GM12864 (cell line): ENCODE results near the gene S100A5.
"Not testable (repeated sequence)": the region's sequence is repeated elsewhere in the genome, so short reads cannot be mapped to it uniquely, and the experiment has no call there.

ENCODE experiments used
- DNase-seq: peaks from one replicate; pipeline ENCODE4 v3.0.0-alpha.2; 2011; ENCODE audit warnings: low read depth
- H3K4me3 ChIP-seq: 2 replicates; pipeline ENCODE4 v1.5.1; 2011; ENCODE audit warnings: mild to moderate bottlenecking, low read depth, low read length, control low read depth
- TF ChIP-seq, protein P1 (sequence below): IDR thresholded peaks from 2 replicates; pipeline ENCODE4 v1.5.1; 2011; ENCODE audit warnings: low read depth, mild to moderate bottlenecking, moderate library complexity, low read length, control low read depth, inconsistent platforms; ENCODE audit errors: missing control alignments

Gene S100A5

DNA sequence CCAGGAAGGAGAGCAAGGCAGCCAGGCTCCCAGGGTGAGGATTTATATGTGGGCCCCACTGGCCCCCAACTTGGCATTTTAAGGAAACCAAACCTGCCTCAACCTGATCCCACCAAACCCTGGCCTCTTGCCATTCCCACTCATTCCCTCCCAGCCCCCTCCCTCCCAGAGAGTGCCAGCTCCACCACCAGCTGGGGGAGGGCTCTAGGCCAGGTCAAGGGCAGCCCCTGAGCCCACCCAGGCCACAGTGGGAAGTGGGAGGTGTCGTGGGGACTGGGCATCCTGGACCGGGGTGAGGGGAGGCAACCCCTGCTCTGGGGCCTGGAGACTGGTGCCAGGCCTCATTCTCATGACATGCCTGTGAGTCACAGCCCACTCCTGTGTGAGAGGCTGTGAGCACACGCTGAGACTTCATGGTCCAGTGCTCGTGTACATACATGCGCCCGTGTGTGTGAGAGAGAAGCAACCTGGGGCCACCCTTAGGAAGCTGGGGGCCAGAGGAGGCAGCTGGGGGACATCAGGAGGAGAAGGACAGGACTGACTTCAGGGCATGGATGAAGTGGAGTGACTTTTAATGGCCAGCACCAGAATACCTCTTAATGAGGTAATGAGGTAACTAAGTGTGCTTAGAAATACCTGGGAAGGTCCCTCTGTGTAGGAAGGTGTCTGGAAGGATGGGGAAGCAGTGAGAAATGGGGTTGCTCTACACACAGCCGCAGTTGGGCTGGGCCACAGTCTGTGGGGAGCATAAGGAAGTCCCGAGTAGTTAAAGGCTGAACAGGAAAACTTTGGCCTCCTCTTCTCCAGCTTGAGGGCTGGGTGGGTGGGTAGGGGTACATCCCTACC is 25.0 kb upstream of the S100A5 start, which contains the start of gene S100A2:
S100A2 (minus strand) TSS at position 316 of the 846 bp plus-strand sequence. CDS start 1,967 bp downstream, outside the sequence.
- TF ChIP-seq, protein P1, sequence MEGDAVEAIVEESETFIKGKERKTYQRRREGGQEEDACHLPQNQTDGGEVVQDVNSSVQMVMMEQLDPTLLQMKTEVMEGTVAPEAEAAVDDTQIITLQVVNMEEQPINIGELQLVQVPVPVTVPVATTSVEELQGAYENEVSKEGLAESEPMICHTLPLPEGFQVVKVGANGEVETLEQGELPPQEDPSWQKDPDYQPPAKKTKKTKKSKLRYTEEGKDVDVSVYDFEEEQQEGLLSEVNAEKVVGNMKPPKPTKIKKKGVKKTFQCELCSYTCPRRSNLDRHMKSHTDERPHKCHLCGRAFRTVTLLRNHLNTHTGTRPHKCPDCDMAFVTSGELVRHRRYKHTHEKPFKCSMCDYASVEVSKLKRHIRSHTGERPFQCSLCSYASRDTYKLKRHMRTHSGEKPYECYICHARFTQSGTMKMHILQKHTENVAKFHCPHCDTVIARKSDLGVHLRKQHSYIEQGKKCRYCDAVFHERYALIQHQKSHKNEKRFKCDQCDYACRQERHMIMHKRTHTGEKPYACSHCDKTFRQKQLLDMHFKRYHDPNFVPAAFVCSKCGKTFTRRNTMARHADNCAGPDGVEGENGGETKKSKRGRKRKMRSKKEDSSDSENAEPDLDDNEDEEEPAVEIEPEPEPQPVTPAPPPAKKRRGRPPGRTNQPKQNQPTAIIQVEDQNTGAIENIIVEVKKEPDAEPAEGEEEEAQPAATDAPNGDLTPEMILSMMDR: no peak
- DNase-seq: no peak
- no peak within 1 kb of the TSS for H3K4me3 ChIP-seq

DNA sequence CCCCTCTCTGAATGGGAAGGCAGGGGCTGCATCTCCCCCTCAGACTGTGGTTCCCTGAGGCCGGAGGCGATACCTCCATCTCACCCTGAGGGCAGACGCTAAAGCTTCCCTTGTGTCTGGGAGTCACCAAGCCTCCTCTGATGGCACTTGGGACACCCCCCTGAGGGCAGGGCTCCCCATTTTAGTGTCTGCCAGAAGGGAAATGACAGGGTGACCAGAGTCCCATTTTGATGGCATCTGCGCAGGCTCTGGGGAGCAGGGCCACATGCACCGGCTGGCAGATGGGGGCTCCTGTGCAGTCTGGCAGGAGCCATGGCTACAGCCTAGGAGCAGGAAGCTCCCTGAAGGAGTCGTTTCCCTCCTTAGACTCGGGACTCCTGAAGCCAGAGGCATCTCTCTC is 23.3 kb upstream of the S100A5 start:
- no peak overlapping the region for H3K4me3 ChIP-seq
- TF ChIP-seq, protein P1: no peak
- DNase-seq: no peak

DNA sequence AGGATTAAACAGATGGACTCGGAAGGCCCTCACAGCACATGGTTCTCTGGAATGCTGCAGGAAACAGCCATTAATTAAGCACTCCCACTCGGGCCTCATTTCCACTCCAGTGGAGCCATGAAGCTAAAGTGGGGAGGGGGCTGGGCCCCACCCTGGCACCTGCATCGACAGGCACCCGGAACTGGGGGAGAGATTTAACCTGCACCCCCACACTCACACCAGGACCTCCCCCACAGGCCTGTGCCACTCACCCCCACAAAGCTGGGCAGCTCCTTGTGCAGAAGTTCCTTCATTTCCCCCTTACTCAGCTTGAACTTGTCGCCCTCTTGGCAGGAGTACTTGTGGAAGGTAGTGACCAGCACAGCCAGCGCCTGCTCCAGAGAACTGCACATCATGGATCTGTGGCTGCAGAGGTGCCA is 22.8 kb upstream of the S100A5 start:
- DNase-seq: no peak
- no peak overlapping the region for H3K4me3 ChIP-seq
- TF ChIP-seq, protein P1: no peak

DNA sequence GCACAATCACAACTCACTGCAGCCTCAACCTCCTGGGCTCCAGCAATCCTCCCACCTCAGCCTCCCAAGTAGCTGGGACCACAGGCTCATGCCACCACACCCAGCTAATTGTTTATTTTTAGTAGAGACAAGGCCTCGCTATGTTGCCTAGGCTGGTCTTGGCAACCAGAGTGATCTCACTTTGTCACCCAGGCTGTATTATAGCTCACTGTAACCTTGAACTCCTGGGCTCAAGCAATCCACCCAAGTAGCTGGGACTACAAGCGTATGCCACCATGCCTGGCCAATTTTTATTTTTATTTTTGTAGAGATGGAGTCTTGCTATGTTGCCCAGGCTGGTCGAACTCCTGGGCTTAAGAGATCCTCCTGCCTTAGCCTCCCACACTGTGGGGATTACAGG is 21.3 kb upstream of the S100A5 start:
- not testable (repeated sequence) for H3K4me3 ChIP-seq, DNase-seq

DNA sequence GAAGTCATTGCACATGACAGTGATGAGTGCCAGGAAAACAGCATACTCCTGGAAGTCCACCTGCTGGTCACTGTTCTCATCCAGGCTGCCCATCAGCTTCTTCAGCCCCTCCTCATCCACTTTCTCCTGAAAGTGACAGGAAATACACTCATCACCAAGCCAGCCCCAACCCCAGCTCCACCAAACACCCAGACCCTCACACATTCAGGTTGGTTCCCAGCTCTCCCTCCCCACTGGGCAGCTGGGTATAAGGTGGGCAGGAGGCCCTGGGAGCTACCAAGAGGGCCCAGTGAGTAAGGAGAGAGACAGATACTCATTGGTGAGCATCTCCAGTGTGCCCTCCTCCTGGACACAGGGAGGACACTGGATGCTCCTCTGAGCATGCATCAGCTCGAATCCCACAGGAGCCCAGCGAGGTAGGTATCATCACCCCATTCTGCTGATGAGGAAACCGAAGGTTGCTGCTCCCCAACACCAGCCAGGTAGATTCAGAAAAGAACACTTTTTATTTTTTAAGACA is 20.8 kb upstream of the S100A5 start:
- TF ChIP-seq, protein P1: no peak
- H3K4me3 ChIP-seq: no peak overlapping the region
- DNase-seq: no peak

DNA sequence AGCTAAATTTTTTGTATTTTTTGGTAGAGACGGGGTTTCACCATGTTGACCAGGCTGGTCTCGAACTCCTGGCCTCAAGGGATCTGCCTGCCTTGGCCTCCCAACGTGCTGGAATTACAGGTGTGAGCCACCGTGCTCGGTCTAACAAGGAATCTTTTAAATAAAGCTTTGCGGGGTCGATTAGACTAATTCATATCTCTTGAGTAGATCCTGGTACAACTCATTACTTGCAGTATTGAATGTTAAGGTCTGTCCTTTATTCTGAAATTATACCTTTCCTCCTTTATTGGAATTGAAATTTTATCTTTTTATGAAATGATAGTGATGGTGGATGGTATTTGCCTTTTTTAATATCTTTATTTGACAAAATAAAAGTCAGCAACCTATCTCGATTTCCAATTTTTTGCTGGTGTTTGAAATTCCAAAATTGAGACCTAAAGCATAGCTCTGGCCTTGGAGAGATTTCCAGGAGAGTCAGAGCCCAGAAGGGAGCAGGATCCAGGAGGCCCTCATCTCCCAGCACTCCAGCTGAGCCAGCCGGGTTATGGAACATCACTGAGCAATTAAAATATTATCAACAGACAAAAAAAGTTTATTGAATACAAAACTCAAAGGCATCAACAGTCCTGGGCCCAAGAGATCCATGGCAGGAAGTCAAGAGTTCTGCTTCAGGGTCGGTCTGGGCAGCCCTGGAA is 20.2 kb upstream of the S100A5 start:
- H3K4me3 ChIP-seq: no peak overlapping the region
- no peak for DNase-seq
- TF ChIP-seq, protein P1: no peak

DNA sequence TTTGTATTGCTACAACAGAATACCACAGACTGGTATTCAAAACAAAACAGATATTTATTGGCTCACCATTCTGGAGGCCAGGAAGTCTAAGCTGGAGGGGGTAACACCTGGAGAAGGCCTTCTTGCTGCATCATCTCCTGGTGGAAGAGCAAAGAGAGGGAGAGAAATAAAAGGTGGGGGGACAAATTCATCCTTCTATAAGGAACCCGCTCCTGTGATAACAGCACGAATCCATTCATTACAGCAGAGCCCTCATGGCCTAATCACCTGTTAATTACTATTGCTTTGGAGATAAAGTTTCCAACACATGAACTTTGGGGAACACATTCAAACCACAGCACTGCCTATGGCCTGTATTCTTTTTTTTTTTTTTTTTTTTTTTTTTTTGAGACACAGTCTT is 19.5 kb upstream of the S100A5 start:
- TF ChIP-seq, protein P1: no peak
- no peak overlapping the region for H3K4me3 ChIP-seq
- no peak for DNase-seq
